ENCODE results near the gene EML5. TPM values are rescaled to one million over a fixed set of nuclear protein-coding genes. Genes with fewer than 3 reads are reported as not detected.
A peak's percentile ranks its signal among the peaks of the same experiment; 100 is the strongest.

EML5 gene
- total RNA-seq, 2 experiments from 2014 or later, result 2.8 to 3.1 TPM

- intact Hi-C loops (cut with DNase I, micrococcal nuclease), result no loop called here
- TF ChIP-seq, protein P1, sequence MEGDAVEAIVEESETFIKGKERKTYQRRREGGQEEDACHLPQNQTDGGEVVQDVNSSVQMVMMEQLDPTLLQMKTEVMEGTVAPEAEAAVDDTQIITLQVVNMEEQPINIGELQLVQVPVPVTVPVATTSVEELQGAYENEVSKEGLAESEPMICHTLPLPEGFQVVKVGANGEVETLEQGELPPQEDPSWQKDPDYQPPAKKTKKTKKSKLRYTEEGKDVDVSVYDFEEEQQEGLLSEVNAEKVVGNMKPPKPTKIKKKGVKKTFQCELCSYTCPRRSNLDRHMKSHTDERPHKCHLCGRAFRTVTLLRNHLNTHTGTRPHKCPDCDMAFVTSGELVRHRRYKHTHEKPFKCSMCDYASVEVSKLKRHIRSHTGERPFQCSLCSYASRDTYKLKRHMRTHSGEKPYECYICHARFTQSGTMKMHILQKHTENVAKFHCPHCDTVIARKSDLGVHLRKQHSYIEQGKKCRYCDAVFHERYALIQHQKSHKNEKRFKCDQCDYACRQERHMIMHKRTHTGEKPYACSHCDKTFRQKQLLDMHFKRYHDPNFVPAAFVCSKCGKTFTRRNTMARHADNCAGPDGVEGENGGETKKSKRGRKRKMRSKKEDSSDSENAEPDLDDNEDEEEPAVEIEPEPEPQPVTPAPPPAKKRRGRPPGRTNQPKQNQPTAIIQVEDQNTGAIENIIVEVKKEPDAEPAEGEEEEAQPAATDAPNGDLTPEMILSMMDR (IDR thresholded peaks at IDR 0.05), result no peak
- ATAC-seq (ENCODE audit: poor library complexity), result no peak
- CTCF ChIA-PET, result no interaction called here
- H3K4me3 ChIP-seq (ENCODE audit: low read length), result no peak overlapping the region
- Mint-ChIP-seq H3K4me1 (ENCODE audit: low read depth) (peaks cover 18% of the 10 kb centered on the region), H3K4me3 (no peak overlapping the region), H3K9me3 (no peaks in the 10 kb centered on the region), H3K36me3 (ENCODE audit: low read depth) (peaks cover 66% of the 10 kb centered on the region), H3K27ac (no peak overlapping the region), H3K27me3 (no peaks in the 10 kb centered on the region)
- H3K9me3 ChIP-seq (ENCODE audit: control insufficient read depth in 1 of 2, insufficient read depth in 1 of 2, low read length in 2 of 2), result no peaks in the 10 kb centered on the region
- peaks cover 25% of the 10 kb centered on the region for H3K36me3 ChIP-seq (ENCODE audit: insufficient read depth, low read length)
- no peak overlapping the region for H3K27ac ChIP-seq (ENCODE audit: low read depth in 1 of 2, low read length in 2 of 2)
- no peak for DNase-seq
- no peaks in the 10 kb centered on the region for H3K27me3 ChIP-seq (ENCODE audit: control insufficient read depth in 1 of 2, insufficient read depth in 2 of 2, low read length in 2 of 2)
- no peaks in the 10 kb centered on the region for H3K4me1 ChIP-seq (ENCODE audit: insufficient read depth, low read length)
- POLR2A ChIA-PET, result no interaction called here
Measured at GRCh38 chr14:88614218-88614907, 178.4 kb downstream of the EML5 start.

DNA sequence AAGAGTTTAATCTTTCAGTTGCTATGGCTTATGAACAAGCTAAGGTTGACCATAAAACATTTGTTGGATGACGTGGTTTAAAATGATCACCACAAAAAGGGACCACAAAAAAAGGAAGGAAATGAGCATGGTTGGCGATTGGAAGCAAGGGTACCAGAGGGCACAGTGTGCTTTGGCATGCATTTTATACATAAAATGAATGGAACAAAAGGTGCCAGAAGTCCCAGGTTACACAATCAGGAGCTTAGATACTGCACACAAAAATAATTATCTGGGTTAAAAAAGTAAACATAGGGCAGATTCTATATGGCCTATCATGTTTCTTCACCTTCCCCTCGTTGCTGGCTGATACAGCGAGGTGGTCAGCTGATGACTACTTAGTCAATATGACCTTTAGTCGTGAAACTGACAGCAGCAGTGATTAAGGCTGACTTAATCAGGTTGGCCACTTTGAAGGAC, 179.2 kb downstream of the EML5 start:
- ChIA-PET CTCF (no interaction called here), POLR2A (interaction anchor here (0.7 kb wide), 1 partner anchor 1107 kb away, joined by 3 read pairs; no protein-coding TSS in a partner anchor)
- no peaks in the 10 kb centered on the region for H3K4me1 ChIP-seq (ENCODE audit: insufficient read depth, low read length)
- H3K27me3 Mint-ChIP-seq, result no peaks in the 10 kb centered on the region
- H3K9me3 Mint-ChIP-seq, result no peaks in the 10 kb centered on the region
- peaks cover 73% of the 10 kb centered on the region for H3K36me3 Mint-ChIP-seq (ENCODE audit: low read depth)
- TF ChIP-seq, protein P1 (IDR thresholded peaks at IDR 0.05), result no peak
- no peak overlapping the region for H3K27ac ChIP-seq (ENCODE audit: low read depth in 1 of 2, low read length in 2 of 2)
- no peaks in the 10 kb centered on the region for H3K27me3 ChIP-seq (ENCODE audit: control insufficient read depth in 1 of 2, insufficient read depth in 2 of 2, low read length in 2 of 2)
- no peak overlapping the region for H3K27ac Mint-ChIP-seq
- DNase-seq (peak in 1 of 14 experiments; percentile 5), ATAC-seq (ENCODE audit: poor library complexity) (no peak)
- H3K4me1 Mint-ChIP-seq (ENCODE audit: low read depth), result peaks cover 18% of the 10 kb centered on the region
- no peak overlapping the region for H3K4me3 Mint-ChIP-seq
- H3K36me3 ChIP-seq (ENCODE audit: insufficient read depth, low read length), result peaks cover 33% of the 10 kb centered on the region
- H3K4me3 ChIP-seq (ENCODE audit: low read length), result no peak overlapping the region
- no peaks in the 10 kb centered on the region for H3K9me3 ChIP-seq (ENCODE audit: control insufficient read depth in 1 of 2, insufficient read depth in 1 of 2, low read length in 2 of 2)
- intact Hi-C loops (cut with DNase I, micrococcal nuclease), result no loop called here

- H3K4me1 ChIP-seq (ENCODE audit: insufficient read depth, low read length), result no peaks in the 10 kb centered on the region
- ChIA-PET CTCF (no interaction called here), POLR2A (no interaction called here)
- no peaks in the 10 kb centered on the region for H3K27me3 ChIP-seq (ENCODE audit: control insufficient read depth in 1 of 2, insufficient read depth in 2 of 2, low read length in 2 of 2)
- DNase-seq (no peak), ATAC-seq (ENCODE audit: poor library complexity) (no peak)
- Mint-ChIP-seq H3K27me3 (no peaks in the 10 kb centered on the region), H3K36me3 (ENCODE audit: low read depth) (peaks cover 76% of the 10 kb centered on the region), H3K4me1 (ENCODE audit: low read depth) (peaks cover 18% of the 10 kb centered on the region), H3K27ac (no peak overlapping the region), H3K9me3 (no peaks in the 10 kb centered on the region), H3K4me3 (no peak overlapping the region)
- H3K36me3 ChIP-seq (ENCODE audit: insufficient read depth, low read length), result peaks cover 39% of the 10 kb centered on the region
- H3K9me3 ChIP-seq (ENCODE audit: control insufficient read depth in 1 of 2, insufficient read depth in 1 of 2, low read length in 2 of 2), result no peaks in the 10 kb centered on the region
- TF ChIP-seq, protein P1 (IDR thresholded peaks at IDR 0.05), result no peak
- H3K27ac ChIP-seq (ENCODE audit: low read depth in 1 of 2, low read length in 2 of 2), result no peak overlapping the region
- H3K4me3 ChIP-seq (ENCODE audit: low read length), result no peak overlapping the region
- intact Hi-C loops (cut with DNase I, micrococcal nuclease), result no loop called here
Measured at GRCh38 chr14:88612981-88613380, 179.8 kb downstream of the EML5 start.
